Smooth muscle cell (in vitro differentiated cells): Measurements from ENCODE around the gene RASL11A. TPM values are rescaled to one million over a fixed set of nuclear protein-coding genes. Genes with fewer than 3 reads are reported as not detected.

Experiments used
- DNase-seq: peaks from one replicate; lab custom pipeline; 2025; ENCODE audit not compliant: unreplicated experiment; lab: John Stamatoyannopoulos, UW
- H2AFZ ChIP-seq: fragments of 200-600 bp; sonication (generic); 2 replicates; pipeline ENCODE4 v1.6.0; 2016; ENCODE audit warnings: antibody characterized with exemption, low read depth, mild to moderate bottlenecking
- H3F3A ChIP-seq: fragments of 200-600 bp; sonication (generic); 2 replicates; pipeline ENCODE4 v1.6.0; 2017; ENCODE audit warnings: antibody characterized with exemption, low read depth
- H3K27ac ChIP-seq: fragments of 200-600 bp; sonication (generic); 2 replicates; pipeline ENCODE4 v1.5.1; 2016; ENCODE audit warnings: low read depth, mild to moderate bottlenecking
- H3K27me3 ChIP-seq: fragments of 200-600 bp; sonication (generic); 2 replicates; pipeline ENCODE4 v1.6.1; 2016; ENCODE audit warnings: low read depth, mild to moderate bottlenecking
- H3K36me3 ChIP-seq: fragments of 200-600 bp; sonication (generic); 2 replicates; pipeline ENCODE4 v1.5.1; 2016; ENCODE audit warnings: low read depth
- H3K4me1 ChIP-seq: fragments of 200-600 bp; sonication (generic); 2 replicates; pipeline ENCODE4 v1.5.1; 2016; ENCODE audit warnings: low read depth
- H3K4me2 ChIP-seq: fragments of 200-600 bp; sonication (generic); 2 replicates; pipeline ENCODE4 v1.6.0; 2016; ENCODE audit warnings: mild to moderate bottlenecking
- H3K4me3 ChIP-seq: fragments of 200-600 bp; sonication (generic); 2 replicates; pipeline ENCODE4 v1.5.1; 2016; ENCODE audit warnings: mild to moderate bottlenecking
- H3K79me2 ChIP-seq: fragments of 200-600 bp; sonication (generic); 2 replicates; pipeline ENCODE4 v1.6.0; 2016; ENCODE audit warnings: low read depth, mild to moderate bottlenecking
- H3K9ac ChIP-seq: fragments of 200-600 bp; sonication (generic); 2 replicates; pipeline ENCODE4 v1.6.0; 2016; ENCODE audit warnings: low read depth
- H3K9me3 ChIP-seq: fragments of 200-600 bp; sonication (generic); replicated peaks from 2 replicates; pipeline ENCODE4 v1.5.1; 2016; ENCODE audit warnings: low read depth
- H4K20me1 ChIP-seq: fragments of 200-600 bp; sonication (generic); 2 replicates; pipeline ENCODE4 v1.6.0; 2016; ENCODE audit warnings: low read depth
- CTCF ChIP-seq: fragments of 200-600 bp; sonication (generic); IDR thresholded peaks from 2 replicates; pipeline ENCODE4 v1.5.1; 2017; ENCODE audit warnings: borderline replicate concordance, mild to moderate bottlenecking, antibody characterized with exemption; ENCODE audit not compliant: insufficient read depth, poor library complexity, severe bottlenecking
- WGBS: methylation state at CpG from one replicate; pipeline ENCODE4 v1.1.7; 2016; ENCODE audit warnings: low lambda C conversion rate; 5-methylcytosine and 5-hydroxymethylcytosine counted together
- polyA plus RNA-seq: library from polyadenylated mRNA; unstranded; fragments of >200 nt; fragmentation: Nextera tagmentation; extraction: Ambion mirVana; gene quantifications from 2 replicates; pipeline ENCODE4 v1.2.1, GENCODE V29; 2016
- total RNA-seq: library from RNA; depleted of rRNA; stranded (reverse); fragments of >200 nt; gene quantifications from 2 replicates; pipeline ENCODE4 v1.2.3, GENCODE V29; 2014

The RASL11A gene
- total and polyA plus RNA-seq, 2 experiments from 2014 or later, result 0.30 to 1.9 TPM

- H3F3A ChIP-seq, result no peaks in the 10 kb centered on the region
- H3K27me3 ChIP-seq, result no peaks in the 10 kb centered on the region
- H3K4me2 ChIP-seq, result no peak overlapping the region
- DNase-seq, result no peak
- H2AFZ ChIP-seq, result no peak overlapping the region
- H3K79me2 ChIP-seq, result no peaks in the 10 kb centered on the region
- no peaks in the 10 kb centered on the region for H3K4me1 ChIP-seq
- no peak overlapping the region for H3K27ac ChIP-seq
- no peaks in the 10 kb centered on the region for H3K36me3 ChIP-seq
- no peaks in the 10 kb centered on the region for H4K20me1 ChIP-seq
- no peaks in the 10 kb centered on the region for H3K9me3 ChIP-seq
- no peak overlapping the region for H3K9ac ChIP-seq
- H3K4me3 ChIP-seq, result no peak overlapping the region
- TF ChIP-seq CTCF, result no peak
- 100% methylated on average over 3 of the region's 3 CpGs for WGBS
These were observed 41.0 kb upstream of the RASL11A start for GRCh38 chr13:27229642-27230041.

- DNase-seq, result no peak
- H3F3A ChIP-seq, result no peaks in the 10 kb centered on the region
- no peaks in the 10 kb centered on the region for H3K79me2 ChIP-seq
- no peak overlapping the region for H3K4me2 ChIP-seq
- no peaks in the 10 kb centered on the region for H3K9me3 ChIP-seq
- no peak overlapping the region for H3K4me3 ChIP-seq
- WGBS, result 90% methylated on average over 5 of the region's 5 CpGs
- no peak for TF ChIP-seq CTCF
- H3K27ac ChIP-seq, result no peak overlapping the region
- no peak overlapping the region for H3K9ac ChIP-seq
- no peaks in the 10 kb centered on the region for H3K4me1 ChIP-seq
- no peaks in the 10 kb centered on the region for H3K27me3 ChIP-seq
- H3K36me3 ChIP-seq, result no peaks in the 10 kb centered on the region
- no peaks in the 10 kb centered on the region for H4K20me1 ChIP-seq
- no peak overlapping the region for H2AFZ ChIP-seq
These were observed 36.7 kb upstream of the RASL11A start for GRCh38 chr13:27233964-27234363.

GRCh38 chr13:27236478-27236877 is 34.2 kb upstream of the RASL11A start:
- no peaks in the 10 kb centered on the region for H3K4me1 ChIP-seq
- H3K27ac ChIP-seq, result no peak overlapping the region
- H3K36me3 ChIP-seq, result no peaks in the 10 kb centered on the region
- H3K9ac ChIP-seq, result no peak overlapping the region
- H2AFZ ChIP-seq, result no peak overlapping the region
- DNase-seq, result no peak
- no peak for TF ChIP-seq CTCF
- H3K4me2 ChIP-seq, result no peak overlapping the region
- no peaks in the 10 kb centered on the region for H3K9me3 ChIP-seq
- 91% methylated on average over 2 of the region's 2 CpGs for WGBS
- no peaks in the 10 kb centered on the region for H3F3A ChIP-seq
- H3K27me3 ChIP-seq, result no peaks in the 10 kb centered on the region
- H3K4me3 ChIP-seq, result no peak overlapping the region
- H4K20me1 ChIP-seq, result no peaks in the 10 kb centered on the region
- H3K79me2 ChIP-seq, result no peaks in the 10 kb centered on the region

DNA sequence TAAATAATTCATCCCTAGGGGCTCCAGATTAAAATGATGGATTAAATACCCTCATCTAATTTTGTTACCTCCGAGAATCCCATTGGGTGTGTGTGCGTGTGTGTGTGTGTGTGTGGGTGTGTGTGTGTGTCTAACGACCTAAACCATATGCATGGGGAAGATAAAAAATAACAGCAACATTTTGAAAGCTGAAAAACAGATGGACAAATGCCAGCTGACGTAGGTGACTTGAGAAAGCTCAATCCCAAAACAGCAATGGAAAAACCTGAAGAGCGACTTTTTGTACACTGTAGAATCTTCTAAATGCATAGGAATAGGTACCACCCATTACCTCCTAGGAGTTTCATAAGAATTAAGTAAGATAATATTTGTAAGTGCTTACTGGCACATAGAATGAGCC is 27.9 kb upstream of the RASL11A start:
- DNase-seq, result no peak
- Histone ChIP-seq H3K4me3 (no peak overlapping the region), H3K27ac (no peak overlapping the region), H3K79me2 (no peaks in the 10 kb centered on the region), H3F3A (no peaks in the 10 kb centered on the region), H3K4me1 (no peaks in the 10 kb centered on the region), H3K27me3 (no peaks in the 10 kb centered on the region), H3K9ac (no peak overlapping the region), H4K20me1 (no peaks in the 10 kb centered on the region), H3K36me3 (no peaks in the 10 kb centered on the region), H3K4me2 (no peak overlapping the region), H2AFZ (no peak overlapping the region), H3K9me3 (no peaks in the 10 kb centered on the region)
- 86% methylated on average over 5 of the region's 5 CpGs for WGBS
- TF ChIP-seq CTCF, result no peak
